ENCODE data around the gene SMARCD3.

The SMARCD3 gene

DNA sequence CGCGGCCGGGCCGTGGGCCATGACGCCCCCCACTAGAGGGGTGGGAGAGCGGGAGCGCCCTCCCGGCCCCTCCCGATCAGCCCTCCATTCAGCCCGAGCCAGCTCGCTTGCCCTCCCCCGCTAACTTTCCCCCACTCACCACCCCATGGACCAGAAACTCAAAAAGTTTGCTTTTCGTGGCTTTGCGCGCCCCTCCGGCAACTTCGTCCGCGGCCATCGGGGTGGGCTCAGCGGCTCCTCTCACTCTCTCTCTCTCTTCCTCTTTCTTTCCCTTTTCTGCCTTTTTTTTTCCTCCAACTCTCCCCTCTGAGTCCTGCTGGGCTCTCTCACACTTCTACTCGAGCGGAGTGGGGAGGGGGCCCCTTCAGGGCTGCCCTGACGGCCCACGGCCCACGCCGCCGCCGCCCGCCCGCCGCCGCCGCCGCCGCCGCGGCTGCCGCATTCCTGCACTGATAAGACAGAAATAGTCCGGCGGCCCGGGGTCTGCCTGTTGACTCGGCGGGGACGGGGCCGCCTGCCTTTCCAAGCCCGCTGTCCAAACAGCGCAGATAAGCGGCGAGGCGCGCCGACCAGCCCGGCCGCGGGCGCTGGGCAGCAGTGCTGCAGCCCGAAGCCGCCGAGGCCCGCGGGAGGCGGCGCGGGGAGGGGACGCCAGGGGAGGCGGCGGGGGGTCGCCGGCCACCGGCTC lies at the start of gene SMARCD3:
Gene SMARCD3 (minus strand): TSS at position 349 of the 688 bp plus-strand sequence. CDS start 132 bp downstream, at position 217.
- peak; percentile 50 for DNase-seq

DNA sequence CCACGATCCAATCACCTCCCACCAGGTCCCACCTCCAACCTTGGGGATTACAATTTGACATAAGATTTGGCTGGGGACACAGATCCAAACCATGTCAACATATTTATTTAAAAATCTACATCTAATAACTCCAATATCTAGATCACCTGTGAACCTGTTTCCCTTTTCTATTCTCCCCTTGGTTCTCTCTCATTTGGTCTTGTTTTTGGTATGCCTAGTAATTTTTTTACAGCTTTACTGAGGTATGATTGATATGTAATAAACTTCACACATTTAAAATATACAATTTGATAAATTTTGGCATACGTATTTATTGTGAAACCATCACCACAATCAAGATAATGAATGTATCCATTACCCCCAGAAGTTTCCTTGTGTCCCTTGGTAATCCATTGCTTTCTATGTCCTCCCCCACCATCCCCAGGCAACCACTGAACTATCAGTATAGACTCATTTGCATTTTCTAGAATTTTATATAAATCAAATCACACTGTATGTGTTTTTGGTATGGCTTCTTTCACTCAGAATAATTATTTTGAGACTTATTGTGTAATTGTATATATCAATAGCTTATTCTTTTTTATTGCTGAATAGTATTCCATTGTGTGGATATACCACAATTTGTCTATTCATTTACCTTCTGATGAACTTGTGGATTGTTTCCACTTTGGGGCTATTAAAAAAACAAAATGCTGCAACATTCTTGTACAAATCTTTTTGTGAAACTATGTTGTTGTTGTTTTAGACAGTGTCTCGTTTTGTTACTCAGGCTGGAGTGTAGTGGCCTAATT lies 47.9 kb upstream of the SMARCD3 start:
- no peak for DNase-seq

DNA sequence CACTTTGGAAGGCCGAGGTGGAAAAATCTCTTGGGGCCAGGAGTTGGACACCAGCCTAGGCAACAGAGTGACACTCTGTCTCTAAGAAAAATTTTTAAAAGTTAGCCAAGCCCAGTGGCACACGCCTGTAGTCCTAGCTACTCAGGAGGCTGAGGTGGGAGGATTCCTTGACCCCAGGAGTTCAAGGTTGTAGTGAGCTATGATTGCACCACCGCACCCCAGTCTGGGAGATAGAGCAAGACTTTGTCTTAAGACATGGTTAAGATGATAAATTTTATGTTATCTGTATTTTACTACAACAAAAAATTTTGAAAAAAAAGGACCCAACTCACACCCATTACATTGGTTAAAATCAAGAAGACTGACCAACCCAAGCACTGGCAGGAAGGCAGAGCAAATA lies 44.4 kb upstream of the SMARCD3 start:
- DNase-seq = no peak

DNA sequence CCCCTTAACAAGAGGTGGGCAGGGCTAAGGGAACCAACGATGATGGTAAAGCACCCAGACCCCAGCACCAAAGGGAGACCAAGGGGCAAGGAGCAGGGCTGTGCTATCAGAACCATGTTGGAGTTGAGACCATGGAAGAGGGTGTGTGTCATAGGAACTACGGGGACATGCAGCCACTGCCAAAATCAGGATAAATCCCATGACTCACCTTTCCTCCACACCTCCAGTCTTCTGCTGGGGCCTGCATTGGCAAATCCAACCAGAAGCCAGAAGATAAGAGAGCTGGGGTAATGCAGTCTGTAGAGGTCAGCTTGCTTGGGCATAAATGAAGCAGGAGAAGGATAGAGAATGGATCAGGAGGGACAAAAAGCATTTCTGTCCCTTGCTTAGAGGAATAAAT lies 42.7 kb upstream of the SMARCD3 start:
- DNase-seq = no peak

DNA sequence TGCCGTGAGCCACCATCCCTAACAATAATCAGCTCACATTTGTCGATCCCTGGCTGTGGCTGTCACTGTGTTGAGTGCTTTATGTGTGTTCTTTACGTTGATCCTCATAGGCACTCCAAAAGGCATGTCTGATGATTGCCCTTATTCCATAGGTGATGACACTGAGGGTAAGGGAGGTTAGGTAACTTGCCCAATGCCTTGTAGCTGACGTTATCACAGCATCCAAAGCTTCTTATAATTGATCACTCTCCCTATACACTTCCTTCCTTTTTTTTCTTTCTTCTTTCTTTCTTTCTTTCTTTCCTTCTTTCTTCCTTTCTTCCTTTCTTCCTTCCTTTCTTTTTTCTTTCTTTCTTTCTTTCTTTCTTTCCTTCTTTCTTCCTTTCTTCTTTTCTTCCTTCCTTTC lies 41.9 kb upstream of the SMARCD3 start:
- DNase-seq = no peak

DNA sequence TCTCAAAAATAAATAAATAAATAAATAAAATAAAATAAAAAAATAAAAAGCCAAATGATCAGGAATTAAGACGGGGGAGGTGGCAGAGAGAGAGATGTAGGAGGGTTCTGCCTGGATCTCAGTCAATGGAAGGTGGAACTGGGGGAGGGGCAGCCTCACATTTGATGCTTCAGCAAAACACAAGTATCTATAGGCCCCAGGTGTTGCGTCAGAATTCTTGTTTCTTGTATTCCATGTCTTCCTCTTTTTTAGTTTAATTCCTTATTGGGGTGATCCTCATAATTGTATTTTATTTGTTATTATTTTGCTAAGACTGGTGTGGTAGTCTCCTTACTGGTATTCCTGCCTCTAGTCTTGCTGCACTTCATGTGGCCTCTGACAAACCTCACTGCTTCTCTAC lies 41.4 kb upstream of the SMARCD3 start:
- no peak for DNase-seq

DNA sequence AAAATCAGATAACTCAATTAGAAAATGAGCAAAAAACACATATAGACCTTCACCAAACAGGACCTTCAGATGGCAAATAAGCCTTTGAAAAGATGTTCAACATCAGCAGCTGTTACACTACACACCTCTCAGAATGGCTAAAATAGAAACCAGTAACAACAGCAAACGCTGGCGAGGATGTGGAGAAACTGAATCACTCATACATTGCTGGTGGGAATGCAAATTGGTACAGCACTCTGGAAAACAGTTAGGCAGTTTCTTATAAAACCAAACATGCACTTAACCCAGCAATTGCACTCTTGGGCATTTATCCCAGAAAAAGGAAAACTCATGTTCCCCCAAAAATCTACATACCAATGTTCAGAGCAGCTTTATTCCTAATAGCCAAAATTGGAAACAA lies 37.7 kb upstream of the SMARCD3 start:
- DNase-seq = no peak

DNA sequence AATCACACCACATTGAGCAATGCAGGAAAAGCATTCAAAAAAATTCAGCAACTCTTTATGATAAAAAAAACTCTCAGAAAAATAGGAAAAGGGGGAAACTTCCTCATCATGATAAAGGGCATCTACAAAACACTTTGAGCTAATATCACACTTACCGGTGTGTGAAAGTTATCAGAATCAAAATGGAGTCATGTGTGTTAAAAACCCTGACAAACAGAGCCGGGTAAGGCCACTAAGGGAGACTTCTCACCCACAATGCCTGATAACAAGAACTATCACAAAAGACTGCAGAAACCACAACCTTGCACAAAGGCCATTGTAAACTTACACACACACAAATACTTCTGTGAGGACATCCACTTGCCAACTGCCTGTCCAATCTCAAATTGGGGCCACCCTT lies 34.8 kb upstream of the SMARCD3 start:
- no peak for DNase-seq

DNA sequence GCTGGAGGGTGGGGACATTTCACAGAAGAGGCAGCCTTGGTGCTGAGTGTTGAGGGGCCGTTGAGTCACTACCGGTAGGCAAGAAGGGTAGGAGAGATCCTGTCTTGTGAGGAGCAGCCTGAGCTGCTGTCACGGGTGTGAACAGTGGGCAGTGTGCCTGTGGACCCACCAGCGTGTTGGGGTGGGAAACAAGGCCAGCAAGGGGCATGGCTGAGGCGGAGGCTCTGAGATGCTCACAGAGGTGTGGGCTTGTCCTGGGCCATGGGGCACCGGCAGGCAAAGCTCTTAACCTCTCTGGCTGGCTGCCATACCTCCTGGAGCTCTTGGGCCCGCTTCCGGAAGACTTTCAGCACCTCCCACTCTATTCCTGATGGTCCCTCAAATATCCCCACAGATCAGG lies 33.6 kb upstream of the SMARCD3 start:
- no peak for DNase-seq

DNA sequence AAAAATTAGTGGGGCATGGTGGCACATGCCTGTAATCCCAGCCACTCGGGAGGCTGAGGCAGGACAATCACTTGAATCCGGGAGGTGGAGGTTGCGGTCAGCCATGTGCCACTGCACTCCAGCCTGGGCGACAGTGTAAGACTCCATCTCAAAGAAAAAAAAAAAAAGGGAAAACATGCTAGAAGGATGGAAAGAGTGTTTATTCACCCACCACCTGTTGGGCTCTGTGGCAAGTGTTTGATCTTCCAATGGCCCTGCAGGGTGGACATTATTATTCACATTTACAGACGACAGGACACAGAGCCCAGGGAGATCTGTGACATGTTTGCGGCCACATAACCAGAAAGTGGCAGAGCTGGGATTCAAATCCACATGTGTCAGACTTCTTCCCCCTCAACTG lies 33.2 kb upstream of the SMARCD3 start:
- DNase-seq = no peak

DNA sequence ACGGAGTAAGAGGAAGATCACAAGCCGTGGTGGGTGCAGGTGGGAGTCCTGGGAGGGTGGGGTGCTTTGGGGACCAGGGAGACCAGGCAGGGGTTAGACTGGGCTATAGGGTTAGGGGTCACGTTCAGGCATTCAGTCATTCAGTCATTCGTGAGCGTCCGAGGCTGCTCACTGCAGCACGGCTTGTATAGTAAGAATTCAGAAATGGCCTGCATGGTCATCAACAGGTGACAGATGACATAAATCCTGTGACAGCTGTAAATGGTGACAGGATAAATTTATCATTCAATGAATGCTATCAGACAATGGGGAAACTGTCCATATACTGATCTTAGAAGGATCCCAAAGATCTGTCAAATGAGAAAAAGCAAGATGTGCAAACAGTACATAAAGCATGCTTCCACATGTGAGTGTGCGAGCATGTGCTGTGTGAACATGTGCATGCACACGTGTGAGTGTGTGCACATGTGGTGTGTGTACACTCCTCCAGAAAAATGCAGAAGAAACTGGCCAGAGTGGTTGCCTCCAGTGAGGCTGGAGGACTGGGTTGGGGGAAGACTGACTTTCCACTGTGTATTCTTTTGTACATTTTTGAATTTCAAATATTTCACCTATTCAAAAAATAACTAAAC lies 32.0 kb upstream of the SMARCD3 start:
- DNase-seq = no peak

DNA sequence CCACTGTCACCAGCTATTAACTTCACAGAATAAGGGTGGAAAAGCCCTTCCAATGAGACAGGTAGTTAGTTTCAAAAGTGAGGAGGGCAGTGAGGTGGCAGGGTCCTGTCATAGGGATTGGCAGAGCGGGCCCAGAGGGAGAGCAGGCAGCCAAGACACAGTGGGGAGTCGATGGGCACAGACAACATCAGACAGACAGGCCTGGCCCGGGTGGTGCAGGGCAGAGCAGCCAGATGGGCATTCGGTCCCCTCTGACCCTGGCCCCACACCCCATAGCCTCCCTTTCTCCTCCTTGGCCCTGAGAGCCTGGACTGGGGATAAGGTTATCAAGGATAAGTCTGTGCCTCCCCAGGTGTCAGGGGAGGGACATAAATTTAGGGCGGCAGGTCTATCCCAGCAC lies 31.4 kb upstream of the SMARCD3 start:
- DNase-seq = no peak

DNA sequence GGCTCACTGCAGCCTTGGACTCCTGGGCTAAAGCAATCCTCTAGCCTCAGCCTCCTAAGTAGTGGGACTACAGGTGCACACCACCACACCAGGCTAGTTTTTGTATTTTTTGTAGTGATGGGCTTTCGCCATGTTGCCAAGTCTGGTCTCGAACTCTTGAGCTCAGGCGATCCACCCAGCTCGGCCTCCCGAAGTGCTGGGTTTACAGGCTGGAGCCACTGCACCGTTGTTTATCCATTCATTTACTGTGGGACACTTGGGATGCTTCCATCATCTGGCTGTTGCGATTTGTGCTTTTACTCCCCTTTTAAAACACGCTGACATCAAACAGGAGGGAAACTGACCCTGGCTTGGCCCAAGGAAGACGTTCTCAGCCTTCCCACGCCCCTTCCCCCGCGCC lies 30.5 kb upstream of the SMARCD3 start:
- no peak for DNase-seq

DNA sequence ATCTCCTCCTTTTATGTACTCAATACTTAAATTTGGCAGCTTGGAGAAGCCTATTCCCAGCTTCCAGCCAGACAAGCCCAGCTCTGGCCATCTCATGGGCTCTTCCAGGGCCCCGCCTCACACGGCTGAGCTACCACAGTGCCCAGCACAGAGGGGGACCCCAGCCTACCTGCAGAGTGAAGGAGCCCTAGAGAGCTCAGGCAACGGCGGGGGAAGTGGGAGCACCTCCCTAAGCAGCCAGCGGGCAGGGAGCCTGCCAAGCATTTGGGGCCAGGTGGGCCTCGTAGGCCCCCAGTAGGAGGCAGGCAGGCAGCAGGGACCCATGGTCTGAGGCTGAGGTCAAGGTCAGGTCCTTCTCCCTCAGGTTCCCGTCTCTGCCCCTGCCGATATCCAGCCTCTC lies 29.1 kb upstream of the SMARCD3 start:
- DNase-seq = no peak

DNA sequence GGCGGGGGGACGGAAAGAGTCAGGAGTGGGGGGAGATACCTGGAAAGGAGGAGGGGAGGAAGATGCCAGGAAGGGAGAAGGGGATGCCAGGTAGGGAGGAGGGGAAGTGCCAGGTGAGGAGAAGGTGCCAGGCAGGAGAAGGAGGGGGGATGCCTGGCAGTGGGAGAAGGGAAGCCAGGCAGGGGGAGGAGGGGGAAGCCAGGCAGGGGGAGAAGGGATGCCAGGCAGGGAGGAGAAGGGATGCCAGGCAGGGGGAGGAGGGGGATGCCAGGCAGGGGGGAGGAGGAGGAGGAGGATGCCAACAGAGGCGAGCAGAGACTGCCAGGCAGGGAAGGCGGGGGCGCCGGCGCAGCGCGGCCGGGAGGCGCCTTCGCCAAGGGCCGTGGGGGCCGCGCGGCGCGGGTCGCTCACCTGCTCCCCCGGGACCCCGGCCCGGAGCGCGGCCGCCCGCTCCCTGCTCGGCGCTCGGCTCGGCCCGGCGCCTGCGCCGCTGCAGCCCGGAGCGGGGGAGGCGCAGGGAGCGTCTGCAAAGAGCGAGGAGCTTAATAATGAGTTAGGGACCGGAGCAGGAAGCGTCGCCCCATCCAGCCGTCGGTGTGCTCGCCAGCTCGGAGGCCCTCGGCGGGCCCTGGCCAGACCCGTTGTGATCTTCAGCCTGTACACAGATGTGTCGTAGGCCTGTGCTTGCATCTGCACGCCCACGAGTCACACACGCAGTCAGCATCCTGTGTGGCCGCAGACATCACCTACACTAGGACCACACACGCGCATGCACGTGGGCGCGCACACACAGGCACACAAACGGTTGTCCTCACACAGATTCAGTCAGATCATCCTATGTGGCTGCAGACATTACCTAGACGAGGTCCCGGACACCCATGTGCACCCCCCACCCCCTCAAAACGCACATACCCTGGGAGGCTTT lies 28.4 kb upstream of the SMARCD3 start:
- no peak for DNase-seq

DNA sequence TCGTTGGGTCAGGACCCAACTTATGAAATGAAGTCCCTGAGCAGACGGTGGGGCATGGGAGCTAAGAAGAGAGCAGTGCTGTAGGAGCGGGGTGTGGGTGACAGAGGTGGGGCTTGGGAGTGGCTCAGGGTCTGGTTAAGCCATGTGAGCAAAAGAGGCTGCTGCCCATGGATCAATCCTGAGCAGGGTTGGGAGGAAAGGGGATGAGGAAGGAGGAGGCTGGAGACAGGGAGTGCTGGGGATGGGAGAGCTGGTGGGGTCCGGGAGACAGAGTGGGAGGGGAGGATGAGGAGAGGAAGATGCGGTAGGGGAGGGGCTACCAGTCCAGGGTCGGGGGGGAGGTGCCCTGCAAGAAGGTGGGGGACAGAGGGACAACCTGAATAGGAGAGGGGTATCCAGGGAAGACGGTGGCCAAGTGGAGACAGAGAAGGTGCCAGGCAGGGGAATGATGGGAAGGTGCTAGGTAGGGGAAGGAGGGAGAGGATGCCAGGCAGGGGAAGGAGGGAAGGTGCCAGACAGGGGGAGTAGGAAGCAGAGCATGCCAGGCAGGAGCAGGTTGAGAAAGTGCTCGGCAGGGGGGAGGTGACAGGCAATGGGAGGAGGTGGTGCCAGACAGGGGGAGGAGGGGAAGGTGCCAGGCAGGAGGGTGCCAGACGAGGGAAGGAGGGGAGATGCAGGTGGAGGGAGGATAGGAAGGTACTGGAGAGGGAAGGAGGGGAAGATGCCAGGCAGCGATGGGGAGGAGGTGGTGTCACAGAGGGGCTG lies 27.5 kb upstream of the SMARCD3 start:
- DNase-seq = no peak

DNA sequence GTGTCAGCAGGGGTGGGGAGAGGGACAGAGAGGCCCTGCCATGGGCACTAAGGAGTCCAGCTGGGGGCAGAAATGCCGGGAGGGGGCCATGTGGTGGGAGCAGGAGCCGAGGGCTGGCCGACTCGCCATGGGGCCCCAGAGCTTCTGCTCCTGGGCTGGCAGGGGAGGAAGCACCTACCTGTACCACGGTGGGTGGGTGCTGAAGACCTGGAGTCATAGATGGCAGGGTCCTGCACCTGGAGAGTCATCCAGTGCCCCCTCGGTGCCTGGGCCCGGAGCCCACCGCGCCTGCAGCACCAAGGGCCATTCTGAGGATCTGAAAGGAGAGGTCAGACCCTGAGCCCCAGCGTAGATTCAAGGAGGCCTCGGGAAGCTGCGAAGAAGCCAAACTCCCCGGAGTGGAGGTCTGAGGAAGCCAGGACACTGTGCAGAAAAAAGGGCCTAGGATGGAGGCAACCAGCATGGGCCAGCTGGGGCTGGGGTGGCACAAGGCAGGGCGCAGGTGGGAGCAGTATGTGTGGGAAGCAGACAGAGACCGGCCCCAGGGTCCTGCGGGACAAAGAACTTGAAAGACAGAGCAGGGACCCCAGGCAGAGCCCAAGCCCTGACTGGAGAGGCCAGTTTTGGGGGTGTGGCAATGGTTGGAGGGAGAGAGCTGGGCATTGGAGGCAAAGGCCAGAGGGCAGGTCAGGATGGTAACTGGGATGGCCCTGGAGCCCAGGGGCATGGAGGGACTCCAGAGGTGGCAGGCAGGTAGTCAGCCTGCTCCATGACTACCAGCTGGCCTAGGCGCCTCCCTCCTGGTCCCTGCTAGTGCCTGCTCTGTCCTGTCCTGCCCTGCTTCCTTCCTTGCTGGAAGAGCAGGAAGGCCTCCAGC lies 26.7 kb upstream of the SMARCD3 start:
- DNase-seq = no peak

DNA sequence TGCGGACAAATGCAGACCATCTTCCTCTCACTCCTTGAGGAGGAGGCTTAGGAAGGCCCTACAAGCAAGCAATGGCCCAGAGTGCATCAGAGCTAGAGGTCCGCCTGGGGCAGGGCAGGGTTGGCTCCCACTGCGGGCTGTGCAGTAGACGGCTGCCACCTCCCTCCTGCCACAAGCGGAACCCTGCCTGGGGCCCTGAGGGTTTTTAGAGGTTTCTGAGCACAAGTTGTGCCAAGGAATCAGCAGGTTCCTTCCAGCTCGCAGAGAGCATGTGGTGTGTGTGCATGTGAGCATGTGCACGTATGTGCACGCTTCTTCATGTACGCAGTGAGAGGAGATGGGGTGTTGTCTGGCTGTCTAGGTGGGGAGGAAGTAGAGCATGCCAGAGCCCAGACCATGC lies 25.9 kb upstream of the SMARCD3 start:
- DNase-seq = no peak

DNA sequence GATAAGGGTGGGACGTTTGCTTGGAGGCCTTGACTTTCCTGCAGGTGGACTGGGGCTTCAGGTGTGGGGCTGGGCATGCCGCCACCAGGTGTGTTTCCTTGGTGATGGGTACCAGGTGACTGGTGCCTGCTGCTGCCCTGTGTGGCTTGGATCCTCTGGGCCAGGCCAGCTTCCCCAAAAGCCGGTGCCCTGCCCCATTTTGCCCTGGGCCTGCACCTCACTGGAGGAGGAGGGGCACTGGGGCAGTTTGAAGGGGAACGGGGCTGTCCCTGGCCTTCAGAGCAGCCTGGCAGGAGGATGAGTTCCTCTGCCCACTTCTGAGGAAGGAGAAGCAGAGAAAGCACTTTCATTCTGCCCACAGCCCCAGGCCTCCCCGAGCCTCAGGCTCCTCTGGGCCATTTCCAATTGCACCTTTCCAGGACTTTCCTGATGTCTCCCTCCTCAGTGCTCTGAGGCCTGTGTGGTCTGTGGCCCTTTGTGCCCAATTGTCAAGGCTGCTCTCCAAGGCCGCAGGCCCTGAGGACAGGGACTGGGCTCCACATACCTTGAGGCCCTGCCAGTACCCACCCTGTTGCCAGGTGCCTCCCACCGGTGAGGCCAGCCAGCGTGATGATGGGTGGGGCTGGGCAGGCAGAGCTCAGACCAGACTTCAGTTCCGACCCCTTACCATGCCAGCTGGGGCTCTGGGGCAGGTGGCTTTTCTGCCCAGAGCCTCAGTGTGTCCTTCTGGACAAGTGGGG lies 25.3 kb upstream of the SMARCD3 start:
- DNase-seq = no peak

DNA sequence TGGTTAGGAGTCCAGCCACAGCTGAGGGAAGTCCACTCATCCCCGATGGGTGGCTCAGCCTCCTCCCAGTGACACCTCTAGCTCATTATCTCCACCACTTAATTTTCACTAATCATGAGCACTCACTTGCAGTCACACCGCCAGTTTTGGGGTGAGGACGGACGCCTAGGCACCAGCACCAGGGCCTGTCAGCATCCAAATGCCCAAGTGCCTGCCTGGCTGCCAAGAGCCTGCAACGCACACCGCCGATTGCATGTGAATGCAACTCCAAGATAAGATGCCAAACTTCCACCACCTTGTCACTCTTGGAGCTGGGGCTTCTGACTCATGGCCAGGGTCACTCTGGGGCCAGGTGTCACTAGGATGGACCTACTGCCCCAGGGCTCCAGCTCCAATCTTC lies 24.4 kb upstream of the SMARCD3 start:
- DNase-seq = no peak
